ENCODE results near the gene LINC00237. TPM values are rescaled to one million over a fixed set of nuclear protein-coding genes. Genes with fewer than 3 reads are reported as not detected.

The LINC00237 gene
- total and polyA plus RNA-seq, 11 donors, result not detected

- H3K9me3 ChIP-seq, result no peaks in the 10 kb centered on the region
- no peaks in the 10 kb centered on the region for H3K36me3 ChIP-seq
- no peak overlapping the region for H3K27ac ChIP-seq
- WGBS, 4 donors, result 87 to 95% (median 94%) methylated on average over 2 of the region's 2 CpGs
- ATAC-seq, result no peak
- no peak for DNase-seq
- intact Hi-C loops (cut with DNase I), result no loop called here
- H3K4me3 ChIP-seq, result no peak overlapping the region
- TF ChIP-seq CTCF (IDR thresholded peaks at IDR 0.05) (no peak), POLR2A (IDR thresholded peaks at IDR 0.05) (no peak)
- peaks cover 0 to 28% (median 6%) of the 10 kb centered on the region in 9 donors for H3K27me3 ChIP-seq
- no peaks in the 10 kb centered on the region for H3K4me1 ChIP-seq
Observed at GRCh38 chr20:21118782-21119181, 12.6 kb upstream of the LINC00237 start.

DNA sequence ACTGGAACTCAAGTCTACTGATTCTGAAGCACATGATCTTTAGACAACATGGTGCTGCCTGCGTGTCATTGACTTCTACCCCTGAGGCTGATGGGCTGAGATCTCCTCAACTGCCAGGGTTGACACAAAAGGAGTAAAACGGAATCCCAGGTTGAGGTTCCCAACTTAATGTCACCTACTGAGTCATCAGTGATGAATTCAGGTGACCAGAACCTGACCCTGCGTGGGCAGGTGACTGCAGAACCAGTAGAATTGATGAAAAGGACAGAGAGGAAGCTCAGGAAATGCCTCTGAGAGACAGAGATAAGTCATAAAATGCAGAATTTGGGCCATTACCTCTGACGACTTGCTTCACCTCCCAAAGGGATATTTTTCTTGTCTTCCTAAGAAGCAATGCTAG, 12.0 kb upstream of the LINC00237 start:
- intact Hi-C loops (cut with DNase I), result no loop called here
- no peak for ATAC-seq
- TF ChIP-seq POLR2A (IDR thresholded peaks at IDR 0.05) (no peak), CTCF (IDR thresholded peaks at IDR 0.05) (no peak)
- Histone ChIP-seq H3K4me3 (no peak overlapping the region), H3K36me3 (no peaks in the 10 kb centered on the region), H3K4me1 (no peaks in the 10 kb centered on the region), H3K9me3 (no peaks in the 10 kb centered on the region), H3K27me3 (peaks cover 0 to 32% (median 6%) of the 10 kb centered on the region in 9 donors), H3K27ac (no peak overlapping the region)
- DNase-seq, result no peak
- 63 to 79% (median 68%) methylated on average over 4 of the region's 4 CpGs for WGBS, 4 donors

DNA sequence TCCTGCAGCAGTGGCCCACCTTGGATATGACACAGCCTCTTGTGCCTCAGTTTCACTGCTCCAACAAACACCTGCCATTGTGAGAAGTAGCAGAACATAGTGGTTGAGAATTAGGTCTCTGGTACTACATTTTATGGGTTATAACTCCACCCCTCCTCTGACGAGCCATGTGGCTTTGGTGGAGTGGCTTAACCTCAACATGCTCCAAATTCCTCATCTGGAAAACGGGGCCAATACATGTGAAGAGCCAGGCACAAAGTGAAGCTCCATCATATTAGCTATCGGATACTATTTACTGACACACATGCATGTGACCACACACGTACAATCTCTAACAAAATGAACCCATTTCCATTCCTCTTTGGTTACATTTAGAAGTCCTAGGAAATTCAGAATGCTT, 11.4 kb upstream of the LINC00237 start:
- Histone ChIP-seq H3K9me3 (no peaks in the 10 kb centered on the region), H3K36me3 (no peaks in the 10 kb centered on the region), H3K4me3 (no peak overlapping the region), H3K27ac (no peak overlapping the region), H3K4me1 (no peaks in the 10 kb centered on the region), H3K27me3 (peaks cover 0 to 38% (median 6%) of the 10 kb centered on the region in 9 donors)
- TF ChIP-seq CTCF (IDR thresholded peaks at IDR 0.05), result no peak
- no peak for TF ChIP-seq POLR2A (IDR thresholded peaks at IDR 0.05)
- ATAC-seq, result no peak
- 74 to 81% (median 77%) methylated on average over 4 of the region's 4 CpGs for WGBS, 4 donors
- no peak for DNase-seq
- intact Hi-C loops (cut with DNase I), result no loop called here

DNA sequence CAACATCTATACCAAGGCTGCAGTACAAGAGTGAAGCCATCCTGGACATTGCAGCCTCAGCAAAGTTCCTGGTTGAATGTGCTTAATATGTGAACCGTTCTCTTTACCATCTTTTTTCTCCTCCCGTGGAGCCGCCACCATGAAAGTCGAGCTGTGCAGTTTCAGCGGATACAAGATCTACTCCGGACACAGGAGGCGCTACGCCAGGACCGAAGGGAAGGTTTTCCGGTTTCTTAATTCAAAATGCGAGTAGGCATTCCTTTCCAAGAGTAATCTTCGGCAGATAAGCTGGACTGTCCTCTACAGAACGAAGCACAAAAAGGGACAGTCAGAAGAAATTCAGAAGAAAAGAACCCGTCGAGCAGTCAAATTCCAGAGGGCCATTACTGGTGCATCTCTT, 8.4 kb upstream of the LINC00237 start:
- DNase-seq (no peak), ATAC-seq (no peak)
- intact Hi-C loops (cut with DNase I), result no loop called here
- no peaks in the 10 kb centered on the region for H3K36me3 ChIP-seq
- peaks cover 0 to 57% (median 6%) of the 10 kb centered on the region in 9 donors for H3K27me3 ChIP-seq
- no peak overlapping the region for H3K4me3 ChIP-seq
- 87 to 90% (median 90%) methylated on average over 15 of the region's 15 CpGs for WGBS, 4 donors
- TF ChIP-seq CTCF (IDR thresholded peaks at IDR 0.05), result no peak
- TF ChIP-seq POLR2A (IDR thresholded peaks at IDR 0.05), result no peak
- no peak overlapping the region for H3K27ac ChIP-seq
- H3K4me1 ChIP-seq, result no peaks in the 10 kb centered on the region
- H3K9me3 ChIP-seq, result no peaks in the 10 kb centered on the region
